ENCODE measurements around the gene ZNF76. TPM values are rescaled to one million over a fixed set of nuclear protein-coding genes. Genes with fewer than 3 reads are reported as not detected.

The ZNF76 gene
- total and polyA plus RNA-seq, 2 of the 13 experiments (the other 11 are each of a cell fraction or from before 2014, with no cell fraction given) = 13.2 to 26.4 TPM

DNA sequence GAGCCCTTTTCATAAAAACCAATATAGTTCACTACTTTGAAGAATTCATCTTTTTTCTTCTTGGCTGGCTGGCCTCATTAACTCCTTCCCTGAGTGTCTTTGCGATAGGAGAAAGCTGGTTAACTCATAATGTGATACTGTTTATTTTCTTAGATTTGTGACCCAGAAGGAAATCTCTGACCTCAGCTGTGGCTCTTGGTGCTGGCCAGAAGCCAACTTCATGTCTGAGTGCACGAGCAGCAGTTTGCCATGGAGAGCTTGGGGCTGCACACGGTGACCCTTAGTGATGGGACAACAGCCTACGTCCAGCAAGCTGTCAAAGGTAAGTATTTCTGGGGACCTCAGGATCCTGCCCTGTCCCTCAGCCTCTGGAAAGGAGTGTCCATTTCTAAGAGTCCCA lies 21.4 kb downstream of the ZNF76 start (continued):
- TF ChIP-seq, protein P1, sequence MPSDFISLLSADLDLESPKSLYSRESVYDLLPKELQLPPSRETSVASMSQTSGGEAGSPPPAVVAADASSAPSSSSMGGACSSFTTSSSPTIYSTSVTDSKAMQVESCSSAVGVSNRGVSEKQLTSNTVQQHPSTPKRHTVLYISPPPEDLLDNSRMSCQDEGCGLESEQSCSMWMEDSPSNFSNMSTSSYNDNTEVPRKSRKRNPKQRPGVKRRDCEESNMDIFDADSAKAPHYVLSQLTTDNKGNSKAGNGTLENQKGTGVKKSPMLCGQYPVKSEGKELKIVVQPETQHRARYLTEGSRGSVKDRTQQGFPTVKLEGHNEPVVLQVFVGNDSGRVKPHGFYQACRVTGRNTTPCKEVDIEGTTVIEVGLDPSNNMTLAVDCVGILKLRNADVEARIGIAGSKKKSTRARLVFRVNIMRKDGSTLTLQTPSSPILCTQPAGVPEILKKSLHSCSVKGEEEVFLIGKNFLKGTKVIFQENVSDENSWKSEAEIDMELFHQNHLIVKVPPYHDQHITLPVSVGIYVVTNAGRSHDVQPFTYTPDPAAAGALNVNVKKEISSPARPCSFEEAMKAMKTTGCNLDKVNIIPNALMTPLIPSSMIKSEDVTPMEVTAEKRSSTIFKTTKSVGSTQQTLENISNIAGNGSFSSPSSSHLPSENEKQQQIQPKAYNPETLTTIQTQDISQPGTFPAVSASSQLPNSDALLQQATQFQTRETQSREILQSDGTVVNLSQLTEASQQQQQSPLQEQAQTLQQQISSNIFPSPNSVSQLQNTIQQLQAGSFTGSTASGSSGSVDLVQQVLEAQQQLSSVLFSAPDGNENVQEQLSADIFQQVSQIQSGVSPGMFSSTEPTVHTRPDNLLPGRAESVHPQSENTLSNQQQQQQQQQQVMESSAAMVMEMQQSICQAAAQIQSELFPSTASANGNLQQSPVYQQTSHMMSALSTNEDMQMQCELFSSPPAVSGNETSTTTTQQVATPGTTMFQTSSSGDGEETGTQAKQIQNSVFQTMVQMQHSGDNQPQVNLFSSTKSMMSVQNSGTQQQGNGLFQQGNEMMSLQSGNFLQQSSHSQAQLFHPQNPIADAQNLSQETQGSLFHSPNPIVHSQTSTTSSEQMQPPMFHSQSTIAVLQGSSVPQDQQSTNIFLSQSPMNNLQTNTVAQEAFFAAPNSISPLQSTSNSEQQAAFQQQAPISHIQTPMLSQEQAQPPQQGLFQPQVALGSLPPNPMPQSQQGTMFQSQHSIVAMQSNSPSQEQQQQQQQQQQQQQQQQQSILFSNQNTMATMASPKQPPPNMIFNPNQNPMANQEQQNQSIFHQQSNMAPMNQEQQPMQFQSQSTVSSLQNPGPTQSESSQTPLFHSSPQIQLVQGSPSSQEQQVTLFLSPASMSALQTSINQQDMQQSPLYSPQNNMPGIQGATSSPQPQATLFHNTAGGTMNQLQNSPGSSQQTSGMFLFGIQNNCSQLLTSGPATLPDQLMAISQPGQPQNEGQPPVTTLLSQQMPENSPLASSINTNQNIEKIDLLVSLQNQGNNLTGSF (CRISPR knock-in tag; IDR thresholded peaks at IDR 0.05) = no peak
- TF ChIP-seq, protein P2, sequence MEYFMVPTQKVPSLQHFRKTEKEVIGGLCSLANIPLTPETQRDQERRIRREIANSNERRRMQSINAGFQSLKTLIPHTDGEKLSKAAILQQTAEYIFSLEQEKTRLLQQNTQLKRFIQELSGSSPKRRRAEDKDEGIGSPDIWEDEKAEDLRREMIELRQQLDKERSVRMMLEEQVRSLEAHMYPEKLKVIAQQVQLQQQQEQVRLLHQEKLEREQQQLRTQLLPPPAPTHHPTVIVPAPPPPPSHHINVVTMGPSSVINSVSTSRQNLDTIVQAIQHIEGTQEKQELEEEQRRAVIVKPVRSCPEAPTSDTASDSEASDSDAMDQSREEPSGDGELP (IDR thresholded peaks at IDR 0.05; ENCODE audit: borderline replicate concordance, low read depth) = no peak
- no peak for TF ChIP-seq ZNF788 (CRISPR knock-in tag; IDR thresholded peaks at IDR 0.05; ENCODE audit: borderline replicate concordance)
- no peak for TF ChIP-seq ZNF460 (CRISPR knock-in tag; IDR thresholded peaks at IDR 0.05; ENCODE audit: borderline replicate concordance)
- TF ChIP-seq STAG1 (CRISPR knock-in tag; IDR thresholded peaks at IDR 0.05) = no peak
- TF ChIP-seq RFX3 (CRISPR knock-in tag; IDR thresholded peaks at IDR 0.05) = no peak
- no peak for TF ChIP-seq ZNF674 (CRISPR knock-in tag; IDR thresholded peaks at IDR 0.05; ENCODE audit: low read depth)
- TF ChIP-seq, protein P3, sequence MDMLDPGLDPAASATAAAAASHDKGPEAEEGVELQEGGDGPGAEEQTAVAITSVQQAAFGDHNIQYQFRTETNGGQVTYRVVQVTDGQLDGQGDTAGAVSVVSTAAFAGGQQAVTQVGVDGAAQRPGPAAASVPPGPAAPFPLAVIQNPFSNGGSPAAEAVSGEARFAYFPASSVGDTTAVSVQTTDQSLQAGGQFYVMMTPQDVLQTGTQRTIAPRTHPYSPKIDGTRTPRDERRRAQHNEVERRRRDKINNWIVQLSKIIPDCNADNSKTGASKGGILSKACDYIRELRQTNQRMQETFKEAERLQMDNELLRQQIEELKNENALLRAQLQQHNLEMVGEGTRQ (IDR thresholded peaks at IDR 0.05; ENCODE audit: low read depth, low read length) = no peak
- TF ChIP-seq, protein P3 (CRISPR knock-in tag; IDR thresholded peaks at IDR 0.05; ENCODE audit: borderline replicate concordance) = no peak
- no peak for TF ChIP-seq MXD4 (CRISPR knock-in tag; IDR thresholded peaks at IDR 0.05)
- TF ChIP-seq NFYB (CRISPR knock-in tag; IDR thresholded peaks at IDR 0.05) = no peak
- no peak for TF ChIP-seq MYC (CRISPR knock-in tag; IDR thresholded peaks at IDR 0.05; ENCODE audit: borderline replicate concordance)
- TF ChIP-seq ZNF180 (CRISPR knock-in tag; IDR thresholded peaks at IDR 0.05; ENCODE audit: borderline replicate concordance, low read depth) = no peak
- no peak for TF ChIP-seq NRL (CRISPR knock-in tag; IDR thresholded peaks at IDR 0.05; ENCODE audit: borderline replicate concordance)
